SK-N-SH (cell line): ENCODE results near the gene GABRE. TPM values are rescaled to one million over a fixed set of nuclear protein-coding genes. Genes with fewer than 3 reads are reported as not detected.
A peak's percentile ranks its signal among the peaks of the same experiment; 100 is the strongest.

Experiments
- CTCF ChIA-PET: fragments of 300-600, 350-600 bp; formaldehyde crosslinking; extraction: SDS; loops from one replicate; lab custom pipeline; 2021; lab: Yijun Ruan, JAX
- POLR2A ChIA-PET: fragments of 350-600 bp; sonication (Branson Sonifier 250); formaldehyde crosslinking; extraction: SDS; loops from one replicate; lab custom pipeline; 2020; ENCODE audit warnings: antibody characterized with exemption, inconsistent platforms; lab: Yijun Ruan, JAX
- DNase-seq: peaks from one replicate; pipeline ENCODE4 v3.0.0; 2012
- H2AFZ ChIP-seq: fragments of 200-600 bp; sonication (generic); 2 replicates; pipeline ENCODE4 v1.8.1; 2016; ENCODE audit warnings: antibody characterized with exemption, mild to moderate bottlenecking, low read depth
- H3F3A ChIP-seq: fragments of 200-600 bp; sonication (generic); replicated peaks from 2 replicates; pipeline ENCODE3; 2016; ENCODE audit warnings: antibody characterized with exemption, mild to moderate bottlenecking; ENCODE audit not compliant: insufficient read depth
- H3K27ac ChIP-seq, 2 experiments: fragments of 200-500 bp in 1 of 2; fragments of 200-600 bp in 1 of 2; sonication (Bioruptor generic) in 1 of 2; sonication (generic), shearing (Covaris generic) in 1 of 2; 2 replicates each; pipeline versions ENCODE4 v1.5.1 to v1.6.1; 2014 to 2016; ENCODE audit warnings: low read depth in 2 of 2, inconsistent platforms in 1 of 2, low read length in 1 of 2, mild to moderate bottlenecking in 1 of 2, mixed read lengths in 1 of 2
- H3K27me3 ChIP-seq: fragments of 200-600 bp; sonication (generic), shearing (Covaris generic); 2 replicates; pipeline ENCODE4 v1.6.1; 2016; ENCODE audit warnings: mixed run types; ENCODE audit not compliant: insufficient read depth
- H3K36me3 ChIP-seq, 2 experiments: fragments of 200-500 bp in 1 of 2; fragments of 200-600 bp in 1 of 2; sonication (Bioruptor generic) in 1 of 2; sonication (generic) in 1 of 2; replicated peaks in 1 of 2; 2 replicates each; pipeline versions ENCODE3 to v1.5.1; 2014 to 2016; ENCODE audit warnings: low read length in 1 of 2, mild to moderate bottlenecking in 1 of 2; ENCODE audit not compliant: insufficient read depth in 2 of 2, control insufficient read depth in 1 of 2
- H3K4me1 ChIP-seq, 2 experiments: fragments of 200-500 bp in 1 of 2; fragments of 200-600 bp in 1 of 2; sonication (Bioruptor generic) in 1 of 2; sonication (generic), shearing (Covaris generic) in 1 of 2; 2 replicates each; pipeline versions ENCODE4 v1.5.1 to v1.6.1; 2014 to 2016; ENCODE audit warnings: low read depth in 1 of 2, low read length in 1 of 2, mixed run types in 1 of 2; ENCODE audit not compliant: insufficient read depth in 2 of 2, control insufficient read depth in 1 of 2
- H3K4me2 ChIP-seq: fragments of 200-600 bp; sonication (generic), shearing (Covaris generic); 2 replicates; pipeline ENCODE4 v1.6.1; 2017; ENCODE audit warnings: mixed run types
- H3K4me3 ChIP-seq, 2 experiments: fragments of 200-500 bp in 1 of 2; fragments of 200-600 bp in 1 of 2; sonication (Bioruptor generic) in 1 of 2; sonication (generic), shearing (Covaris generic) in 1 of 2; 2 replicates each; pipeline versions ENCODE4 v1.5.1 to v1.8.1; 2014 to 2016; ENCODE audit warnings: low read depth in 2 of 2, inconsistent platforms in 1 of 2, low read length in 1 of 2, mild to moderate bottlenecking in 1 of 2, mixed read lengths in 1 of 2, moderate library complexity in 1 of 2
- H3K79me2 ChIP-seq: fragments of 200-600 bp; sonication (generic); 2 replicates; pipeline ENCODE4 v1.8.1; 2017; ENCODE audit warnings: mild to moderate bottlenecking; ENCODE audit not compliant: insufficient read depth
- H3K9ac ChIP-seq: fragments of 200-600 bp; sonication (generic); 2 replicates; pipeline ENCODE4 v1.6.1; 2017; ENCODE audit warnings: mixed run types
- H3K9me2 ChIP-seq: fragments of 200-600 bp; sonication (generic); 2 replicates; pipeline ENCODE4 v1.6.1; 2017; ENCODE audit warnings: mixed run types
- H3K9me3 ChIP-seq: fragments of 200-600 bp; sonication (generic); 2 replicates; pipeline ENCODE4 v1.6.1; 2017; ENCODE audit warnings: mixed run types, mild to moderate bottlenecking, moderate library complexity
- H4K20me1 ChIP-seq: fragments of 200-600 bp; sonication (generic); 2 replicates; pipeline ENCODE4 v1.6.1; 2017; ENCODE audit warnings: mild to moderate bottlenecking, mixed run types; ENCODE audit not compliant: insufficient read depth
- CHD2 ChIP-seq: fragments of 150-350 bp; IDR thresholded peaks from 2 replicates; pipeline ENCODE4 v1.6.1; 2018; ENCODE audit warnings: low read length; ENCODE audit not compliant: partially characterized antibody
- ELF1 ChIP-seq: IDR thresholded peaks from 2 replicates; pipeline ENCODE4 v1.4.0; 2012
- EP300 ChIP-seq, 2 experiments: IDR thresholded peaks; 2 replicates each; pipeline versions ENCODE4 v1.4.0 to v1.6.1; 2012; ENCODE audit warnings: borderline replicate concordance in 1 of 2, low read depth in 1 of 2, low read length in 1 of 2
- FOSL2 ChIP-seq: IDR thresholded peaks from 2 replicates; pipeline ENCODE4 v1.4.0; 2012; ENCODE audit warnings: low read depth, mild to moderate bottlenecking, moderate library complexity, borderline replicate concordance
- FOXJ3 ChIP-seq: sonication (generic); formaldehyde crosslinking; IDR thresholded peaks from 2 replicates; pipeline ENCODE4 v1.5.1; 2020; ENCODE audit warnings: mild to moderate bottlenecking, missing genetic modification reagents
- JUND ChIP-seq: IDR thresholded peaks from 2 replicates; pipeline ENCODE4 v1.4.0; 2012
- MEF2A ChIP-seq: IDR thresholded peaks from 2 replicates; pipeline ENCODE4 v1.4.0; 2012; ENCODE audit warnings: low read depth, borderline replicate concordance
- NFIC ChIP-seq: IDR thresholded peaks from 2 replicates; pipeline ENCODE4 v1.4.0; 2012; ENCODE audit warnings: borderline replicate concordance
- NRF1 ChIP-seq: IDR thresholded peaks from 2 replicates; pipeline ENCODE4 v1.6.1; 2012; ENCODE audit warnings: low read depth, mild to moderate bottlenecking, low read length
- POLR2AphosphoS5 ChIP-seq: IDR thresholded peaks from 2 replicates; pipeline ENCODE4 v1.6.1; 2012; ENCODE audit warnings: low read depth, low read length
- RCOR1 ChIP-seq: fragments of 150-350 bp; IDR thresholded peaks from 2 replicates; pipeline ENCODE4 v1.6.1; 2017; ENCODE audit warnings: antibody characterized with exemption, low read length
- REST ChIP-seq: IDR thresholded peaks from 2 replicates; pipeline ENCODE4 v1.6.1; 2012; ENCODE audit warnings: mild to moderate bottlenecking, low read depth, low read length, moderate library complexity
- RFX5 ChIP-seq: IDR thresholded peaks from 2 replicates; pipeline ENCODE4 v1.6.1; 2012; ENCODE audit warnings: mild to moderate bottlenecking, improper control_type of control experiment, low read length
- SIN3A ChIP-seq: IDR thresholded peaks from 2 replicates; pipeline ENCODE4 v1.6.1; 2012; ENCODE audit warnings: low read depth, mild to moderate bottlenecking, low read length, moderate library complexity, borderline replicate concordance
- TAF1 ChIP-seq: IDR thresholded peaks from 2 replicates; pipeline ENCODE4 v1.6.1; 2012; ENCODE audit warnings: low read depth, mild to moderate bottlenecking, low read length, moderate library complexity, borderline replicate concordance
- TCF12 ChIP-seq: IDR thresholded peaks from 2 replicates; pipeline ENCODE4 v1.4.0; 2012
- TEAD4 ChIP-seq: IDR thresholded peaks from 2 replicates; pipeline ENCODE4 v1.4.0; 2012; ENCODE audit warnings: mild to moderate bottlenecking, borderline replicate concordance; ENCODE audit not compliant: insufficient read depth
- USF1 ChIP-seq: IDR thresholded peaks from 2 replicates; pipeline ENCODE4 v1.4.0; 2012; ENCODE audit warnings: low read depth, borderline replicate concordance
- YY1 ChIP-seq: IDR thresholded peaks from 2 replicates; pipeline ENCODE4 v1.4.0; 2012; ENCODE audit warnings: low read depth, mild to moderate bottlenecking
- WGBS: methylation state at CpG from one replicate; pipeline ENCODE4 v1.1.6; 2017; ENCODE audit warnings: low lambda C conversion rate; 5-methylcytosine and 5-hydroxymethylcytosine counted together
- polyA plus RNA-seq, 3 experiments: library from polyadenylated mRNA; depleted of rRNA; stranded (reverse); fragments of >200 nt; gene quantifications; 2 replicates each; pipeline ENCODE4 v1.2.3, GENCODE V29; 2012
- TF ChIP-seq, protein P1 (sequence below): IDR thresholded peaks from 2 replicates; pipeline ENCODE4 v1.4.0; 2012; ENCODE audit warnings: low read depth
- TF ChIP-seq, protein P2 (sequence below): IDR thresholded peaks from 2 replicates; pipeline ENCODE4; 2012
- TF ChIP-seq, protein P3 (sequence below): fragments of 150-350 bp; IDR thresholded peaks from 2 replicates; pipeline ENCODE4 v1.6.1; 2016; ENCODE audit warnings: mild to moderate bottlenecking, low read depth, low read length

GABRE gene
- polyA plus RNA-seq, 1 of the 3 experiments (the other 2 are of a cell fraction) = 8.1 TPM

GRCh38 chrX:151984328-151984727 lies 9.9 kb upstream of the GABRE start:
- ChIA-PET POLR2A (no interaction called here), CTCF (interaction anchor here (1.5 kb wide), 1 partner anchor 16 kb away, joined by 3 read pairs; no protein-coding TSS in a partner anchor)
- no peaks in the 10 kb centered on the region for H3K36me3 ChIP-seq
- no peaks in the 10 kb centered on the region for H3K79me2 ChIP-seq
- TF ChIP-seq REST (no peak), EP300 (IDR thresholded peaks at IDR 0.05; ENCODE audit: borderline replicate concordance in 1 of 2, low read depth in 1 of 2, low read length in 1 of 2) (peak in 1 of 2 experiments; percentile 69; a peak in 2 of 4 replicates), FOXJ3 (CRISPR knock-in tag) (no peak), CHD2 (no peak), NRF1 (no peak), SIN3A (no peak), ELF1 (no peak), USF1 (no peak), JUND (peak; percentile 68), RCOR1 (no peak), TAF1 (no peak), POLR2AphosphoS5 (no peak), TCF12 (peak; percentile 75), MEF2A (peak; percentile 21; the same call in 1 of the 2 replicates), NFIC (peak; percentile 54), RFX5 (no peak), YY1 (no peak), FOSL2 (peak; percentile 74), TEAD4 (peak; percentile 63; the same call in 1 of the 2 replicates)
- TF ChIP-seq, protein P1, sequence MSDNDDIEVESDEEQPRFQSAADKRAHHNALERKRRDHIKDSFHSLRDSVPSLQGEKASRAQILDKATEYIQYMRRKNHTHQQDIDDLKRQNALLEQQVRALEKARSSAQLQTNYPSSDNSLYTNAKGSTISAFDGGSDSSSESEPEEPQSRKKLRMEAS = peak; percentile 56
- TF ChIP-seq, protein P2, sequence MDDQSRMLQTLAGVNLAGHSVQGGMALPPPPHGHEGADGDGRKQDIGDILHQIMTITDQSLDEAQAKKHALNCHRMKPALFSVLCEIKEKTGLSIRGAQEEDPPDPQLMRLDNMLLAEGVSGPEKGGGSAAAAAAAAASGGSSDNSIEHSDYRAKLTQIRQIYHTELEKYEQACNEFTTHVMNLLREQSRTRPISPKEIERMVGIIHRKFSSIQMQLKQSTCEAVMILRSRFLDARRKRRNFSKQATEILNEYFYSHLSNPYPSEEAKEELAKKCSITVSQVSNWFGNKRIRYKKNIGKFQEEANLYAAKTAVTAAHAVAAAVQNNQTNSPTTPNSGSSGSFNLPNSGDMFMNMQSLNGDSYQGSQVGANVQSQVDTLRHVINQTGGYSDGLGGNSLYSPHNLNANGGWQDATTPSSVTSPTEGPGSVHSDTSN = peak; percentile 63; the same call in 1 of the 2 replicates
- TF ChIP-seq, protein P3, sequence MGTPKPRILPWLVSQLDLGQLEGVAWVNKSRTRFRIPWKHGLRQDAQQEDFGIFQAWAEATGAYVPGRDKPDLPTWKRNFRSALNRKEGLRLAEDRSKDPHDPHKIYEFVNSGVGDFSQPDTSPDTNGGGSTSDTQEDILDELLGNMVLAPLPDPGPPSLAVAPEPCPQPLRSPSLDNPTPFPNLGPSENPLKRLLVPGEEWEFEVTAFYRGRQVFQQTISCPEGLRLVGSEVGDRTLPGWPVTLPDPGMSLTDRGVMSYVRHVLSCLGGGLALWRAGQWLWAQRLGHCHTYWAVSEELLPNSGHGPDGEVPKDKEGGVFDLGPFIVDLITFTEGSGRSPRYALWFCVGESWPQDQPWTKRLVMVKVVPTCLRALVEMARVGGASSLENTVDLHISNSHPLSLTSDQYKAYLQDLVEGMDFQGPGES = no peak
- peak overlapping the region in 1 of 2 experiments; percentile 17; a peak in 1 of 4 replicates for H3K4me3 ChIP-seq
- no peaks in the 10 kb centered on the region for H4K20me1 ChIP-seq
- peak overlapping the region in 1 of 2 experiments; percentile 79; a peak in 2 of 4 replicates for H3K27ac ChIP-seq
- H2AFZ ChIP-seq = no peak overlapping the region
- peak overlapping the region; percentile 66 for H3K4me2 ChIP-seq
- H3K9me3 ChIP-seq = no peaks in the 10 kb centered on the region
- H3K27me3 ChIP-seq = no peaks in the 10 kb centered on the region
- H3K9ac ChIP-seq = peak overlapping the region; percentile 51; the same call in 1 of the 2 replicates
- DNase-seq = no peak
- WGBS = 0% methylated on average over 3 of the region's 3 CpGs
- no peaks in the 10 kb centered on the region for H3K9me2 ChIP-seq
- H3K4me1 ChIP-seq = peaks cover 0 to 22% of the 10 kb centered on the region in 2 experiments; a peak in 2 of 4 replicates
- peaks cover 16% of the 10 kb centered on the region for H3F3A ChIP-seq
